WTC11 (cell line): Measurements from ENCODE around the gene CTIF.

Source experiments
- CTCF ChIP-seq: fragments of 200-600 bp; IDR thresholded peaks from 2 replicates; pipeline ENCODE4 v1.8.0; 2022; ENCODE audit warnings: antibody characterized with exemption
- JAZF1 ChIP-seq: fragments of 250-450 bp; sonication (Bioruptor Pico); IDR thresholded peaks from 2 replicates; pipeline ENCODE4 v1.9.0; 2021; ENCODE audit warnings: moderate library complexity, mild to moderate bottlenecking, inconsistent platforms
- MYBL2 ChIP-seq: sonication (generic); formaldehyde crosslinking; IDR thresholded peaks from 2 replicates; pipeline ENCODE4 v1.8.1; 2023; ENCODE audit warnings: mild to moderate bottlenecking, moderate library complexity, missing genetic modification reagents
- TEAD4 ChIP-seq: sonication (generic); formaldehyde crosslinking; IDR thresholded peaks from 2 replicates; pipeline ENCODE4 v1.8.0; 2022; ENCODE audit warnings: mild to moderate bottlenecking, missing genetic modification reagents
- ZNF232 ChIP-seq: sonication (generic); formaldehyde crosslinking; IDR thresholded peaks from 2 replicates; pipeline ENCODE4 v1.8.0; 2022; ENCODE audit warnings: mild to moderate bottlenecking, missing genetic modification reagents
- TF ChIP-seq, protein P1 (sequence below): sonication (generic); formaldehyde crosslinking; IDR thresholded peaks from 2 replicates; pipeline ENCODE4 v1.8.0; 2022; ENCODE audit warnings: missing genetic modification reagents

- TF ChIP-seq MYBL2 (CRISPR knock-in tag) (no peak), CTCF (no peak), TEAD4 (CRISPR knock-in tag) (no peak), ZNF232 (CRISPR knock-in tag) (no peak), JAZF1 (CRISPR knock-in tag) (no peak)
- TF ChIP-seq, protein P1, sequence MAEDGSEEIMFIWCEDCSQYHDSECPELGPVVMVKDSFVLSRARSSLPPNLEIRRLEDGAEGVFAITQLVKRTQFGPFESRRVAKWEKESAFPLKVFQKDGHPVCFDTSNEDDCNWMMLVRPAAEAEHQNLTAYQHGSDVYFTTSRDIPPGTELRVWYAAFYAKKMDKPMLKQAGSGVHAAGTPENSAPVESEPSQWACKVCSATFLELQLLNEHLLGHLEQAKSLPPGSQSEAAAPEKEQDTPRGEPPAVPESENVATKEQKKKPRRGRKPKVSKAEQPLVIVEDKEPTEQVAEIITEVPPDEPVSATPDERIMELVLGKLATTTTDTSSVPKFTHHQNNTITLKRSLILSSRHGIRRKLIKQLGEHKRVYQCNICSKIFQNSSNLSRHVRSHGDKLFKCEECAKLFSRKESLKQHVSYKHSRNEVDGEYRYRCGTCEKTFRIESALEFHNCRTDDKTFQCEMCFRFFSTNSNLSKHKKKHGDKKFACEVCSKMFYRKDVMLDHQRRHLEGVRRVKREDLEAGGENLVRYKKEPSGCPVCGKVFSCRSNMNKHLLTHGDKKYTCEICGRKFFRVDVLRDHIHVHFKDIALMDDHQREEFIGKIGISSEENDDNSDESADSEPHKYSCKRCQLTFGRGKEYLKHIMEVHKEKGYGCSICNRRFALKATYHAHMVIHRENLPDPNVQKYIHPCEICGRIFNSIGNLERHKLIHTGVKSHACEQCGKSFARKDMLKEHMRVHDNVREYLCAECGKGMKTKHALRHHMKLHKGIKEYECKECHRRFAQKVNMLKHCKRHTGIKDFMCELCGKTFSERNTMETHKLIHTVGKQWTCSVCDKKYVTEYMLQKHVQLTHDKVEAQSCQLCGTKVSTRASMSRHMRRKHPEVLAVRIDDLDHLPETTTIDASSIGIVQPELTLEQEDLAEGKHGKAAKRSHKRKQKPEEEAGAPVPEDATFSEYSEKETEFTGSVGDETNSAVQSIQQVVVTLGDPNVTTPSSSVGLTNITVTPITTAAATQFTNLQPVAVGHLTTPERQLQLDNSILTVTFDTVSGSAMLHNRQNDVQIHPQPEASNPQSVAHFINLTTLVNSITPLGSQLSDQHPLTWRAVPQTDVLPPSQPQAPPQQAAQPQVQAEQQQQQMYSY (CRISPR knock-in tag) = no peak
Observed at GRCh38 chr18:48611785-48612480, 73.1 kb downstream of the CTIF start.
